OCI-LY7 (cell line): ENCODE measurements around the gene PIK3C2B. TPM values are rescaled to one million over a fixed set of nuclear protein-coding genes. Genes with fewer than 3 reads are reported as not detected.
A peak's percentile ranks its signal among the peaks of the same experiment; 100 is the strongest.
"Not testable (repeated sequence)": the region's sequence is repeated elsewhere in the genome, so short reads cannot be mapped to it uniquely, and the experiment has no call there.

Experiments
- BruUV-seq: library from RNA; stranded (reverse); fragments of 400-500 nt; replicated peaks from 2 replicates; lab custom pipeline; 2021; lab: Mats Ljungman, UMichigan
- CTCF ChIA-PET: fragments of 300-600 bp; sonication (Branson Sonifier 250); formaldehyde crosslinking; loops from one replicate; lab custom pipeline; 2022; ENCODE audit warnings: antibody characterized with exemption; ENCODE audit not compliant: unreplicated experiment; lab: Charles Lee
- POLR2A ChIA-PET: fragments of 300-600 bp; sonication (Branson Sonifier 250); formaldehyde crosslinking; loops from one replicate; lab custom pipeline; 2022; ENCODE audit warnings: antibody characterized with exemption; lab: Charles Lee
- DNase-seq: peaks from one replicate; pipeline ENCODE4 v3.0.0-alpha.2; 2015; ENCODE audit warnings: low spot score
- H2AFZ ChIP-seq: fragments of 200-600 bp; sonication (generic), shearing (Covaris generic); 2 replicates; pipeline ENCODE4 v1.6.1; 2014; ENCODE audit warnings: mild to moderate bottlenecking, antibody characterized with exemption, low read length, moderate library complexity
- H3K27ac ChIP-seq: fragments of 200-600 bp; sonication (generic); 2 replicates; pipeline ENCODE4 v1.5.1; 2014; ENCODE audit warnings: mixed run types, low read depth, mild to moderate bottlenecking, moderate library complexity, low read length, inconsistent platforms; ENCODE audit not compliant: poor library complexity, severe bottlenecking
- H3K36me3 ChIP-seq: fragments of 200-600 bp; sonication (generic); 2 replicates; pipeline ENCODE4 v1.6.1; 2014; ENCODE audit warnings: mild to moderate bottlenecking, antibody characterized with exemption, low read length, moderate library complexity, mixed read lengths; ENCODE audit not compliant: insufficient read depth
- H3K4me1 ChIP-seq: fragments of 200-600 bp; sonication (generic); 2 replicates; pipeline ENCODE4 v1.5.1; 2014; ENCODE audit warnings: mild to moderate bottlenecking, low read length; ENCODE audit not compliant: insufficient read depth, poor library complexity, severe bottlenecking
- H3K4me2 ChIP-seq: fragments of 200-600 bp; sonication (generic); 2 replicates; pipeline ENCODE4 v1.6.1; 2014; ENCODE audit warnings: mild to moderate bottlenecking, low read length
- H3K4me3 ChIP-seq: fragments of 200-600 bp; sonication (generic); 2 replicates; pipeline ENCODE4 v1.5.1; 2014; ENCODE audit warnings: mild to moderate bottlenecking, low read depth, low read length; ENCODE audit not compliant: poor library complexity, severe bottlenecking
- H3K79me2 ChIP-seq: fragments of 200-600 bp; sonication (generic); 2 replicates; pipeline ENCODE4 v1.6.1; 2016; ENCODE audit warnings: low read depth, mild to moderate bottlenecking, low read length, moderate library complexity, mixed read lengths; ENCODE audit not compliant: insufficient read depth
- H3K9me2 ChIP-seq: fragments of 200-600 bp; sonication (generic); 2 replicates; pipeline ENCODE4 v1.6.1; 2016; ENCODE audit warnings: mild to moderate bottlenecking, low read length, mixed read lengths; ENCODE audit not compliant: insufficient read depth
- H3K9me3 ChIP-seq: fragments of 200-600 bp; sonication (generic); 2 replicates; pipeline ENCODE4 v1.6.1; 2014; ENCODE audit warnings: mild to moderate bottlenecking, mixed run types, low read length, mixed read lengths
- H4K20me1 ChIP-seq: fragments of 200-600 bp; sonication (generic); 2 replicates; pipeline ENCODE4 v1.6.1; 2014; ENCODE audit warnings: mild to moderate bottlenecking, antibody characterized with exemption, low read length, moderate library complexity, mixed read lengths; ENCODE audit not compliant: insufficient read depth
- EZH2phosphoT487 ChIP-seq: fragments of 200-600 bp; sonication (generic); IDR thresholded peaks from 2 replicates; pipeline ENCODE4 v1.6.1; 2018; ENCODE audit warnings: low read depth, borderline replicate concordance, mild to moderate bottlenecking, mixed run types, antibody characterized with exemption, low read length, moderate library complexity, mixed read lengths
- intact Hi-C: fragments of 100-400 bp; cut with micrococcal nuclease; formaldehyde crosslinking; loops from one replicate; pipeline ENCODE4 v1.10.0; 2022; ENCODE audit not compliant: unreplicated experiment
- total RNA-seq, 2 experiments: library from RNA; depleted of rRNA in 1 of 2; stranded (reverse); fragments of >200 nt in 1 of 2; shearing (Covaris generic) in 1 of 2; gene quantifications; 2 replicates each; pipeline ENCODE4 v1.2.3, GENCODE V29; 2014 to 2022
- TF ChIP-seq, protein P1 (sequence below): fragments of 200-600 bp; sonication (generic); conservative IDR thresholded peaks from 2 replicates; pipeline ENCODE4 v1.5.1; 2014; ENCODE audit warnings: mild to moderate bottlenecking, antibody characterized with exemption, low read length, moderate library complexity, mixed read lengths

The PIK3C2B gene
- total RNA-seq, 2 experiments from 2014 or later, result 12.5 to 43.9 TPM

DNA sequence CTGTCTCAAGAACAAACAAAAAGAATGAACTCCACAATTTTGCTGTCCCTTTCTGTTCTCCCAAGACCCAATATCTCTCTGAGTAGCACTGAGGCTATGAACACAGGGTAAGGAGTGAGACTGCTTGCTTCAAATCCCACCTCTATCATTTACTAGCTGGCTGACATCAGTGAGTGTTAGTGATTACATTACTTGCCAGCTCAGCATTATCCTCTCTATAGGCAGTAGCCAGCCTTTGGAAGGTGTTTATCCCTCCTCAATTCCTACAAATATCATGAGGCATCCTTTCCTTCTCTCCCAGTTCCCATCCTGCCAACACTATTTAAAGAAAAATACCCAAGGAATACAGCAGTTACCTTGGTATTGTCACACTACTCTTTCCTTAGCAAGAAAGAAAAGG is 3.0 kb downstream of the PIK3C2B start:
- intact Hi-C loops, result no loop called here
- BruUV-seq, result no TSS peak
- no peak for DNase-seq
- Histone ChIP-seq H3K9me3 (no peaks in the 10 kb centered on the region), H2AFZ (no peak overlapping the region), H3K9me2 (no peaks in the 10 kb centered on the region), H4K20me1 (no peaks in the 10 kb centered on the region; the same call in 1 of the 2 replicates), H3K36me3 (no peaks in the 10 kb centered on the region), H3K4me2 (peak overlapping the region; percentile 91; the same call in 1 of the 2 replicates), H3K27ac (no peak overlapping the region), H3K4me3 (no peak overlapping the region), H3K4me1 (peaks cover 47% of the 10 kb centered on the region), H3K79me2 (no peaks in the 10 kb centered on the region)
- POLR2A ChIA-PET, result interaction anchor here (1.0 to 5.0 kb wide), 4 partner anchors 8 to 744 kb away, joined by 3 to 58 read pairs (median 4); no protein-coding TSS in a partner anchor
- CTCF ChIA-PET, result interaction anchor here (0.6 to 4.0 kb wide), 3 partner anchors 11 to 231 kb away, joined by 3 to 26 read pairs (median 4); no protein-coding TSS in a partner anchor
- no peak for TF ChIP-seq EZH2phosphoT487
- TF ChIP-seq, protein P1, sequence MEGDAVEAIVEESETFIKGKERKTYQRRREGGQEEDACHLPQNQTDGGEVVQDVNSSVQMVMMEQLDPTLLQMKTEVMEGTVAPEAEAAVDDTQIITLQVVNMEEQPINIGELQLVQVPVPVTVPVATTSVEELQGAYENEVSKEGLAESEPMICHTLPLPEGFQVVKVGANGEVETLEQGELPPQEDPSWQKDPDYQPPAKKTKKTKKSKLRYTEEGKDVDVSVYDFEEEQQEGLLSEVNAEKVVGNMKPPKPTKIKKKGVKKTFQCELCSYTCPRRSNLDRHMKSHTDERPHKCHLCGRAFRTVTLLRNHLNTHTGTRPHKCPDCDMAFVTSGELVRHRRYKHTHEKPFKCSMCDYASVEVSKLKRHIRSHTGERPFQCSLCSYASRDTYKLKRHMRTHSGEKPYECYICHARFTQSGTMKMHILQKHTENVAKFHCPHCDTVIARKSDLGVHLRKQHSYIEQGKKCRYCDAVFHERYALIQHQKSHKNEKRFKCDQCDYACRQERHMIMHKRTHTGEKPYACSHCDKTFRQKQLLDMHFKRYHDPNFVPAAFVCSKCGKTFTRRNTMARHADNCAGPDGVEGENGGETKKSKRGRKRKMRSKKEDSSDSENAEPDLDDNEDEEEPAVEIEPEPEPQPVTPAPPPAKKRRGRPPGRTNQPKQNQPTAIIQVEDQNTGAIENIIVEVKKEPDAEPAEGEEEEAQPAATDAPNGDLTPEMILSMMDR, result no peak

DNA sequence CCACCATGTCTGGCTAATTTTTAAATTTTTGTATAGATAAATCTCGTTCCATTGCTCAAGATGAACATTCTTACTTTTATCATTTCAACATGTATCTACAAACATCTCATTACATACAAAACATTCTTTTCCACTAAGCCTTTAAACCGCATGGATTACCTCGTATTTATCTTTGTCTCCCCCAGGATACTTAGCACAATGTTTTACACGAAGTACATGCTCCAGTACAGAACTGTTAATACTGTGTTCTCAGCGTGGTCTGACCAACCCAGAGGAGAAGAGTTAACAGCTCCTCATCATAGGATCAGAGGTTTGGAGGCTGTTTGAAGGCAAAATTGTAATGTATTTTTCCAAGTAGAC is 7.4 kb downstream of the PIK3C2B start:
- no peak overlapping the region for H3K4me2 ChIP-seq
- no peak overlapping the region for H2AFZ ChIP-seq
- POLR2A ChIA-PET, result interaction anchor here (0.7 to 1.1 kb wide), 2 partner anchors 22 to 89 kb away, joined by 3 to 4 read pairs; no protein-coding TSS in a partner anchor
- no peak for TF ChIP-seq EZH2phosphoT487
- TF ChIP-seq, protein P1, result no peak
- no peak overlapping the region for H3K4me3 ChIP-seq
- H3K4me1 ChIP-seq, result peaks cover 18% of the 10 kb centered on the region
- H3K79me2 ChIP-seq, result no peaks in the 10 kb centered on the region
- intact Hi-C loops, result no loop called here
- no peaks in the 10 kb centered on the region; the same call in 1 of the 2 replicates for H4K20me1 ChIP-seq
- no peaks in the 10 kb centered on the region for H3K9me2 ChIP-seq
- DNase-seq, result no peak
- no peak overlapping the region for H3K27ac ChIP-seq
- CTCF ChIA-PET, result no interaction called here
- BruUV-seq, result no TSS peak
- no peaks in the 10 kb centered on the region for H3K36me3 ChIP-seq
- H3K9me3 ChIP-seq, result no peaks in the 10 kb centered on the region

DNA sequence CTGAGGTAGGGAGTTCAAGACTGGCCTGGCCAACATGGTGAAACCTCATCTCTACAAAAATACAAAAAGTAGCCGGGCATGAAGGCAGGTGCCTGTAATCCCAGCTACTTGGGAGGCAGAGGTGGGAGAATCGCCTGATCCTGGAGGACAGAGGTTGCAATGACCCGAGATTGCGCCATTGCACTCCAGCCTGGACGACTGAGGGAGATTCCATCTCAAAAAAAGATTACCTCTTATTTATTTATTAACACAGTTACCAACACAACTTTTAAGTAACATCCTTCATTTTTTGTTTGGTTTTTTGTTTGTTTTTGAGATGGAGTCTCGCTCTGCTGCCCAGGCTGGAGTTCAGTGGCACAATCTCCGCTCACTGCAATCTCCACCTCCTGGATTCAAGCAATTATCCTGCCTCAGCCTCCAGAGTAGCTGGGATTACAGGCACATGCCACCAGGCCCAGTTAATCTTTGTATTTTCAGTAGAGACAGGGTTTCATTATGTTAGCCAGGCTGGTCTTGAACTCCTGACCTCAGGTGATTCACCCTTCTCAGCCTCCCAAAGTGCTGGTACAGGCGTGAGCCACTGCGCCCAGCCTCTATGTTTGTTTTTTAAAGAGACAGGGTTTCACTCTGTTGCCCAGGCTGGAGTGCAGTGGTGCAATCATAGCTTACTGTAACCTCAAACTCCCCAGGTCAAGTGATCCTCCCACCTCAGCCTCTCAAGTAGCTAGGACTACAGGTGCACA is 7.9 kb downstream of the PIK3C2B start:
- intact Hi-C loops, DNase-seq, H2AFZ ChIP-seq, H4K20me1 ChIP-seq, H3K36me3 ChIP-seq, H3K27ac ChIP-seq, H3K4me3 ChIP-seq, BruUV-seq, H3K4me2 ChIP-seq, CTCF ChIA-PET, H3K79me2 ChIP-seq, H3K9me2 ChIP-seq, H3K9me3 ChIP-seq: not testable (repeated sequence)
- H3K4me1 ChIP-seq, result peaks cover 19% of the 10 kb centered on the region
- POLR2A ChIA-PET, result interaction anchor here (0.7 kb wide), 1 partner anchor 14 kb away, joined by 7 read pairs; no protein-coding TSS in a partner anchor
